ENCODE measurements around the gene LDLRAD4. TPM values are rescaled to one million over a fixed set of nuclear protein-coding genes. Genes with fewer than 3 reads are reported as not detected.
A peak's percentile ranks its signal among the peaks of the same experiment; 100 is the strongest.

Gene LDLRAD4
- total RNA-seq, 1 donor from 2014 or later, result 28.2 TPM

DNA sequence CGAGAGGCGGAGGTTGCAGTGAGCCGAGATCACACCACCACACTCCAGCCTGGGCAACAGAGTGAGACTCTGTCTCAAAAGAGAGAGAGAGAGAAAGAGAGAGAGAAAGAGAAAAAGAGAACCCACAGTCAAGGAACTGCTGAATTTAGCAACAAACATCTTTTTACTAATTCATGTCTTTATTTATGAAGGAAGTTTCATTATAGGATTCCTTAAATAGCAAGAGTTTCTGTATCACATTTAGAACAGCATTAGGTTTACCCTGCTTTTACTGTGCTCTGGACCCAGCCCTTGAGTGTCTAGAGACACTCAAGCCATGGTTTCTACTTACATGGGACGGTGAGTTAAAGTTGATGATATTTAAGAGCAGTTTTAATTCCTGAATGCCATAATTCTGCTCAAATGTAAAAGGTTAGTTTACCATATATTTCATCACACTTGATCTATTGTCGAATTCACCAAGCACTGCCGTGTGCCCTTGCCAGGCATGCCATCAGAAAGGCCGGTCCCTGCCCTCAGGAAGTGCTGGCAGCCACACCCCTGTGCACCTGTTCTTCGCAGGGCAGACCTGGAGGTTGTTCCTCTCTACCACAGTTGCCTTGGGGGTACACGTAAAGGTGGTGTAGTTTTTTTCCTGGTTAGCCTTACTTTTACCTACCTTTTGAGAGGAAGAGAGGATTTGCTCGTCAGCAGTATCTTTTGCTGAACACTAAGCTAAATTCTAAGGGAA lies 153.3 kb downstream of the LDLRAD4 start:
- DNase-seq, result no peak

DNA sequence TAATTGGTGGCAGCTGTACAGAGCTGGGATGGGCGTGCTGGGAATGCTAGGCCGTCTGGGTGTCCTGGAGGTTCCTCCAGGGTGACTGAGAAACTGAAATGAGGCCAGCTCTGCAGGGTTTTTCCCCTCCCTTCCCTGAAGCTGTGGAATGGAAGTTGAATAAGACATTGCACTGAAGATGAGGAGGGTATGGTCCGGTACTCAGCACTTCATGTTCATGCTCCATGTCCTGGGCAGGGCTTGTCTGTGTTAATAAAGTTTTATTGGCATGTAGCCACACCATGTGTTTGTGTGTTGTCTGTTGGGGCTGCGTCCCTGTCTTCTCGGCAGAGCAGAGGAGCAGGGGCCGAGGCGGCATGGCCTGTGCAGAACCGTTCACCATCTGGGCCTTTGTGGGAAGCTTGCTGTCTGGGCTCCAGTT lies 154.0 kb downstream of the LDLRAD4 start:
- peak; percentile 59 for DNase-seq

DNA sequence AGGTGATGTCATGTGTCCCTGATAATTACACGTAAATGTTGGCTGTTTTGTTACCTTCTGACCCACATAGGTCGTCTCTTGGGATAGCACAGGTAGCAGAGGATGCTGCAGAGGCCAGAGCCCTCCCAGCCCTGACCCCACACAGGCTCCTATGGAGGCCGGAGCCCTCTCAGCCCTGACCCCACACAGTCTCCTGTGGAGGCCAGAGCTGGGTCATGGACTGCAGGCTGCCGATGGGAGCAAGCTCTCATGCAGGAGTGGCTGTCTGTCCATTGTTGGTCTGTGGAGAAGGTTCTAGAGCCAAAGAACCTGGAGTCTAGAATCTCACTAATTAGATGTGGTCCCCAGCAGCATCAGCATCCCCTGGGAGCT lies 155.5 kb downstream of the LDLRAD4 start:
- no peak for DNase-seq

DNA sequence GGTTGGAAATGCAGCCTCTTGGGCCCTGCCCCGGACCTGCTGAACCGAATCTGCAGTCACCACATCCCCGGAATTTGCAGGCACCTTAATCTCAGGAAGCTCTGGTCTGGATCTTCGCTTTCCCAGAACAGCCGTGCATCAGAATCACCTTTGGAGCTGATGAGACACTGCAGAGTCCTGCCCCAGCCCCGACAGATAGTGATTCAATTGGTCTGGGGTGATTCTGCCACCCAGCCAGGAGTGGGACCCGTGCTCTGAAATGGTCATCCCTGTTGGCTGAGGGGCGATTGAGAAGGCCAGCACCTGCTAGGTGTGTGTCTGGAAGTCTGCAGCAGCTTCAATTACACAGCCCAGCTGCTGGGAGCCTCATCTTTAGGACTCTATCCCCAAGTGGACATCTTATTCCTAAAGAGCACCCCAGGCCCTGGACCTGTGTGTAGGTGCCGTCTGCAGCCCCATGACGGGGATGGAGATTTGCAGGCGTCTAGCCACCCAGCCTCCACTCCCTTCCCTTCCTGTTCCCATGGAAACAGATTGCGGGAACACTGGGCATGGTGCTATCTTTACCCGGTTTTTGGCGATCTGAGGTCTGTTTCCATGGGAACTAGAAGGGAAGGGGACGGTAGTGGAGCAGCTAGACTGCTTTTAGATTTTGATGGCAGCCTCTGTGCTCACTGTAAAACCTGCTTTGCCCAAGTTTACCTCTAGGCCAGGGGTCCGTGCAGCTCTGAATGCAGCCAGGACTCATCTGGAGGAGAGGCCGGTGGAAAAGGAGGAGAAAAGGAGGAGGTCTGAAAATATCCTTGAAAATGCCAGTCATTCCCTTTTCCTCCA lies 156.1 kb downstream of the LDLRAD4 start:
- DNase-seq, result no peak

DNA sequence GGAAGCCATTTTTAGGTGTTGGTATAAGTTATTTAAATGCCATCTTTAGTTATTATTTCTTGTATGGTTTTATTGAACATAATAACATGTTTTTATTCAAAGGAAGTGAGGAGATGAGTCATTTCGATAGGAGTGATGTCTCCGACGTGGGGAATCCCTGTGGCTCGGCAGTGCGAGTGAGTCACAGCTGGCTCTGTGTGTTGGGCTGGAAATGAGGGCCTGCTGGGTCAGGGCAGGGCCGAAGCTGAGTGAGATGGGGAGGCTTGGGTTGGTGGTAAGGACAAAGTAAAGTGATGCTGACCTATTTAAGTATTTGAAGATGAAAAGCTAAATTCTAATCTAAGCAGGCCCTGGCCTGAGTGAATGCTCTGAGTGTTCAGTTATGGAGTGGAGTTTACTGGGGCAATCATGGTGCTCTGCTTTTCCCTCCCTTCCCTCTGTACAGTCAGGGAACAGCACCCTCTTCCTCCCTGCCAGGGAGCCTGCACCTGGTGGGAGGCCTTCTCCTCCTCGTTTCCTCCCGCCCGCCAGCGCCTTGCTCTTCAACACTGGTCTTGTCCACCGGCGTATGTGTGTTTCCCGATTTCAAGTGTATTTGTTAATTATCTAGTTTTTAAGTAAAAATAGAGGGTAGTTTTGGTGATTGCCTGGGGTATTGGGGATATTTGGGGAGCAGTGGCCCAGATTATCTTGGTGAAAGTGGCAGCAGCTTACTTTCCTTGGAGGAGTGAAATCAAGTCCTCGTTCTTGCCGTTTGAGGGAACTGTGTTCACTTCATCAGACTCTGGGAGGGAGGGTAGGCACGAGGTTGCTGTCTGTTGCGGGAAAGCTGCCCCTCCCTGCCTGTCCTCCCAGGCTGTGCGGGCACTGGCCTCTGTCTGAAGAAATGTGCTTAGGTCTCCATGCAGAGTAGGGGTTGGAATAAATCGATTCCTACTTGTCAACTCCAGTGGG lies 157.0 kb downstream of the LDLRAD4 start:
- peak; percentile 7 for DNase-seq

DNA sequence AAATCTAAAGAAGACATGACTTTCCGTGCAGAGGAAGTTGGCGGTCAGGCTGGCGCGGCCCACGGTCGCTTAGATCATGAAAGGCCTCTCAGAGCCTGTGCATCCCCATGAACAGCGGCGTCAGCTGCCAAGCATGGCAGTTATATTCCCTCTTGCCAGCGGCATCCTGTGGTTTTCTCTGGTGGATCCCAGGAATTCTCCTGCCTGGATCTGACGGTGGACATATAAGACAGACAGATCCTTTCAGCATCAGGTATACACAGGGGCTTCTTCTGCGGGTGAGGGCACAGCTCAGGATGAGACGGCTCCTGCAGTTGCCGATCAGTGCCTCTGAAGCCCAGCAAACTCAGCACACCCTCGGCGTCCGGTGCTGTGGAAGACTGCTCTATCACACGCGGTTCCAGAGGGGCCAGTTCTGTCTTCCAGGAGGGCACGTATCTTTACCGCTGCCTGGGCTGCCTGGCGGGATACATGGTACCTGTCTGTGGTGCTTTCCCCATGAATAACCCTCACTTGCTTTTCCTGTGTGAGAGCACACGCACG lies 157.8 kb downstream of the LDLRAD4 start:
- DNase-seq, result no peak

DNA sequence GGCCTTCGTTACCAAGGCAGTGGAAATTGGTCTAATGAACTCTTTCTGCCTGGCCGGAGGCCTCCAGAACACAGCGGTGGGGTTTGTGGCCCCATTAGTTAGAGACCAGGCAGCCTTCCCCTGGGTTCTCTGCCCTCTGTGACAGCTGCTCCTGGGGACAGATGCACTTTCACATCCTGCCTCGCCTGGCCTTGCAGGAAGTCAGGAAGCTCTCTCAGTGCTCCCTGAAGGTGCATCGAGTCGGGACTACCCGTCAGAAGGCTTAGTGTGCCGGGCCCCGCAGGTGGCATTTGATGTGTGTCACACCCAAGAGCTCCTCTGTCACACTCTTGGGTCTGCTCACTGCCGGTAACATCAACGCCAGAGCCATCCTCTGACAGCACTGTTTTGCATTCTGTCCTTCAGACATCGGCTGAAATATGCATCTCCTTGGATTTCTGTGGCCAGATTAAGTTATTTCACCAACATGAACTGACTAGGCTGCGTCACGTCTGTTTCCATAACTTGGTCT lies 158.3 kb downstream of the LDLRAD4 start:
- DNase-seq, result no peak

DNA sequence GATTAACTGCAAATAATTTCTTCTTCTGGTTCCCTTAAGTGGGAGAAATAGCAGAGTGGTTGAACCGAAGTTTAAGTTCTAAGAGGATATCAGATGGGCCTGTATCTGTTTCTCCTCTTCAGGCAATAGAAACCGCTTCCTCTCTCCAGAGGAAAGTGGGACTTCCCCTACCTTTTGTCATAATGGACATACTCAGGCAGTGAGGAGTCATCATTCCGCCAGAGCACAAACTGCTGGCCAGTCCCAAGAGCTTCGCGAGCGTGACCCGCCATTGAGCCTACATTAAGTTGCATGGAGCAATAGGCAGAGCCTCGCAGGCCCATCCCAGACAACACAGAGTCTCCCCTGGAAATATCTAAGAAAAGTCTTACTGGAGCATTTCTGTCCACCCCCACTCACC lies 158.9 kb downstream of the LDLRAD4 start:
- no peak for DNase-seq

DNA sequence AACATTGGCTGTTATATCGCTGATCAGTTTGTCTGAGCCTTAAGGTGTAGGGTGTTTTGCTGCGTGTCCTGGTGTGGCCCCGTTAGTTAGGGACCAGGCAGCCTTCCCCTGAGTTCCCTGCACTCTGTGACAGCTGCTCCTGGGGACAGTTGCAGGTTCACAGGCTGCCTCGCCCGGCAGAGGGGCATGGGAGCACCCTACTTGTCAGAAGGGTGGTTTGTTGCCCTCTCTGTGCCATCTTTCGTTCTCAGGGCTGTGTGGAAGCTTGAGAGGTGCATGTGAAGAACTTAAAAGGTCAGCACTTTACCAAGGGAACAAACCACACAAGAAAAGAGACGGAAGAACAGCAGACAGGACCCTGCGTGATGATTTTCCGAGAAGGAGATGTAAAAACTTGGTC lies 159.6 kb downstream of the LDLRAD4 start:
- DNase-seq, result no peak

DNA sequence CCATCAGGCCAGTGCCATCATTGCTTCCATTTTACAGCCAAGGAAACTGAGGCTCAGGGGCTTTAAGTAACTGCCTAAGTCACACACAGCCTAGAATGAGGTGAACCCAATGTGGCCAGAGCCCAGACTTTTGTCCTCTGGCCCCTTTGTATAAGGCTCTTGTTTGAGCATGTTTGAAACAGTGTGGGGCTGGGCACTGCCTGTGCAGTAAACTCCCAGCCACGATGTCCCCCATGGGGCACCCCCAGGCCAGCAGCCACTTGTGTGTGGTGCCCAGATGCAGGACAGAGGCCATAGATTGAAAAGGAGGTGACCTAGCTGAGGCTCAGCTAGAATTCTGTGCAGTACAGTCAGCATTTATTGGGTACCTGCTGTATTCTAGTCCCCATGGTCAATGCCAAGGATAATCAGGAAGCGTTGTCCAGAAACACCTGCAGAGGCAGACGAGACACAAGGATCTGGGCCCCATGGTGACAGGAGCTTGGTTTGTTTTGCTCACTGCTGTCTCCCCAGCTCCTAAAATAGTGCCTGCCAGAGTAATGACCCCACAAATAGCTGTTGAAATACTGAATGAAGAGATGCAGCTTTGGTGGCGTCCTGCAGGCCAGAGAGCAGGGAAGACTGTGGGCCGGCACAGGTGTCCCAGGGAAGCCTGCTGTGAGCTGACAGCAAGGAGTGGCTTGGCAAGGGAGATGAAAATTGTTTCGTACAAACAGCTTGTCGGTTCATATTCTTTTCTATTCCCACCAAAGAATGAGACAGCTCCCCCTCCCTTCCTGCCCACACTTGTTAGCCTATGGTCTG lies 160.7 kb downstream of the LDLRAD4 start:
- no peak for DNase-seq

DNA sequence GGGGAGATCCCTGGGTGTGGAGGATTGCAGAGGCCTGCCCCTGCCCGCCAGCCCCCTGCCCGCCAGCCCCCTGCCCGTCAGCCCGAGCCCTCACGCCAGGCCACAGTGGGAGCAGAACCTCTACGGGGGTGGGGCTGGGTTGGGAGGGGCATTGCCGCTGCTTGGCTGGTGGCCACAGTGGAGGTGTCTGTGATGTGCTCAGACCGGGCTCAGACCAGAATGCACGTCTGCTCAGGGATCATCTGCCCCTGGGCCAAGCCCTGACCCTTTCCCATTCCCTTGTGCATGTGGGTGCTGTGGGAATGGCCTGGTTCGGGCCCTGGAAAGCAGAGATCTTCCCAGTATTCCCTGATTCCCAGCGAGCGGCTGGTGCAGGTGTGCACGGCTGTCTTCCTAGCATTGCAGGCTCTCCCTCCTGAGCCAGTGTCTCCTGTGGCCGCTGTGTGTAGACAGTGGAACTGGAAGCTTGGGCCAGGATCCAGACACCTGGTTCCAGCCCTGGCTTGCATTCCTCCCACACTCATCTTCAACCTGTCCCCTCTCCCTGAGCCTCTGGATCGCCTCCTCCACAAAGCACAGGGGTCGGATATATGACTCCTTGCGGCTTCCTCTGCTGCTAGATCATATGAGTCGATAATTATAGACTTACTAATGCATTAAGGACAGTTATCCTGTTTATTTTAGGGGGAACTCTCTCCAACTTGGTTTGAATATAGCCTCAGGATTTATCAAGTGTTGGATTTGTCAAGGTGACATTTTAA lies 161.6 kb downstream of the LDLRAD4 start:
- no peak for DNase-seq

DNA sequence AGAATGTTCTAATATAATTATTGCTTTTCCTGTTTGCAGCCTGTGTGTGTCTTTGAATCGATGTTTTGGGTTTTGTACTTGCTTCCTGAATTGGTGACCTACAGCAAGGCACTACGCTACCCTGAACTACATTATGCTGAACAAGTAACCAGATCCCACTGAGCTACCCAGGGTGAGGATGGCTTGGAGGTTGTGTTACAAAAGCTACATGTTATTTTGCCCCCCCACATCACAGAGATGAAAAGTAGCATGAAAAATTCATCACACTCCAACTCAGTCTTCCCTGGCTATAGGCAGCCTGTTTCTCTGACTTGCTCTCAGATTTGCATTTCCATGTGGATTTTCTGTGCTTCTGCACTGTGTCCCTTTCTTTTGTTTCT lies 162.1 kb downstream of the LDLRAD4 start:
- no peak for DNase-seq

DNA sequence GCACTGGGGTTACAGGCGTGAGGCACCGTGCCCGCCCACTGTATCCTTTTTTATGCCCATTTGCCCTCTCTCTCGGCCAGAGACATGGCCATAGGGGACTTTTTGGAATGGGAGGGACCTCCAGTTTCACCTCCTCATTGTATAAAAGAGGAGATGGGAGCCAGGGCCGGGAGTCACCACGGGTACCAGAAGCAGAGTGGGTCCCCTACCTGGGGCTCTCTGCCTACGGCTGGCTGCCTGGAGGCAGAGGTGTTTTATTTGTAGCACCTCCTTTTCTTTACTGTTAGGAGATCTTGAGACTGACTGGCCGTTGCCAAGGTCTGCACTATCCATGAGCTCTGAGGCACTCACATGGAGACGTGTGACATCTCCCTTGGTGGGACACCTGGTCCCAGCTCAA lies 162.8 kb downstream of the LDLRAD4 start:
- no peak for DNase-seq

DNA sequence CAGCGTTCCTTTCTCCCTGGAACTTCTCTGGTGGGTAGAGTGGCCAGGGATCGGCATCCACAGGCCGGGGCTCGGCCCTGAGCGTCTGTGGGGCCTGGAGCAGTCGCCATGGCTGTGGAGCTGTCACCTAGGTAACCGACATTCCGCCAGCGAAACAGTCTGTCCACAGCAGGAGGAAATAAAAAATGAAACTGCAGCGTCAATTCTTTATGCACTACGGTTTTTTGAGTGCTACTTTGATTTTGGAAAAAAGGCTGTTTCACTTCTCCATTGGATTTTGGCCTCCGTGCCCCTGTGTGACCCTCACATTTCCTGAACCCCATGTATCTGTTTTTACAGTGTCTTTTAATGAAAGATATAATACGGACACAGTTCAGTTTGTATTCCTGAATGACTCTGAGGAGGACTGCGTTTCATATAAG lies 163.4 kb downstream of the LDLRAD4 start:
- peak; percentile 67 for DNase-seq

DNA sequence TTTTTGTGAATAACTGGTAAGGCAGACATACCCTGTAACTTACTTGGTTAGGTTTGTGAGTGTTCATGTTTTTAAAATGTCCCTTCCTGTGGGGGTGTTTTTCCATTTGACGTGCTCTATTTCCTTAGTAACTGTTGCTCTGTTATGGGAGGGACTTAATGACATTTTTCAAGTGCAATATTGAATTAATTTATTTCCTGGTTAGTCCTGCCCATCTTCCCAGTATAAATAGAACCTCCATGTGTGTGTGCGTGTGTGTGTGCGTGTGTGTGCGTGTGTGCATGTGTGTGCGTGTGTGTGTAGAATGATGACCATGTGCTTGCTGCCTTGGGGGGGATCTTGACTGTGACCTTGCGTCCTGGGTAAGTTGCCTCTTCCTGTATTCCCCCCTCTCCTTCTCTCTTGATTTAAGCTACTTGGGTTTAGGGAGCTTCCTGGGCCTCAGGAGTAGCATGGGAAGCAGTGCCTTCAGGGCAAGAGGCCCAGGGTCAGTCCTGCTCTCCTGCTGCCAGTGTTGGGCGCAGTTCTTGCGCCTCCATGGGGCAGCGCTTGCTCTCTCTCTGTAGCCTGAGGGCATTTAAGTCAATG lies 163.9 kb downstream of the LDLRAD4 start:
- peak; percentile 94 for DNase-seq

DNA sequence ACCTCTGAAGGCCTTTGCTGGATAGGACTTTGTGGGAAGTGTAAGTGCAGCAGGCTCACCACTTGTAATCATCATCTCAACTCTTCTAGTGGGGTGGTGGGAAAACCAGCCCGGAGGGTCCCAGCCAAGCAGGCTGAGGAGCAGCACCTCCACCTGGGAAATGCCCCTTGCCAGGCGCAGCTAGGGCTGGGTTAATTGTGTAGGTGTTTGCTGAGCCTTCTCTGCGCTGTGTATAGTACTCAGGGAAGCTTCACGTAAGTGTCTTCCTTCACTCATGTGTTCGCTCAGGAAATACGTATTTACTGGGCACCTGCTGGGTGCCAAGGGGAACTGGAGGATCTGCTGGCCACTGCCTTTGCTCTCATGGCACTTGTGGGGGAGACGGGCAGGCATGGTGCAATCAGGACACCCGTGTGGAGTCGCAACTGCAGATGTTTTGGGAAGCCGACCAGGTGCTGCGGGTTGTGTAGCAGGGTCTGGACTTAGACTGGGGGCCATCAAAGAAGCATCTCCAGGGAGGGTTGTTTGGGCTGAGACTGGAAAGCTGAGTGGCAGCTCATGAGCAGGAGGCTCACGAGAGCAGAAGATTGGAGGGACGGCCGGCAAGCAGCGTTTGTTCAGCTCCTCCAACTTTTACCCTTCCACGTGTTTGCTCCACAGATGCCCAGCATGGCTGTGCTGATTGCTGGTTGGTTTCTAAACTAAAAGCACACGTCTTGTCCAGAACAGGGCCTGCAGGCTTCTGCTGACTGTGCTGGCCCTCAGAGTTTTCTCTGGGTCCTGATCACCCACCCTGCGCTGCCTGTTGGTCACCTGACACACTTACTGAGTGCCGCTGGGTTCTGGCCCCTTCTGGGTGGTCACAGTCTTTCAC lies 164.6 kb downstream of the LDLRAD4 start:
- no peak for DNase-seq

DNA sequence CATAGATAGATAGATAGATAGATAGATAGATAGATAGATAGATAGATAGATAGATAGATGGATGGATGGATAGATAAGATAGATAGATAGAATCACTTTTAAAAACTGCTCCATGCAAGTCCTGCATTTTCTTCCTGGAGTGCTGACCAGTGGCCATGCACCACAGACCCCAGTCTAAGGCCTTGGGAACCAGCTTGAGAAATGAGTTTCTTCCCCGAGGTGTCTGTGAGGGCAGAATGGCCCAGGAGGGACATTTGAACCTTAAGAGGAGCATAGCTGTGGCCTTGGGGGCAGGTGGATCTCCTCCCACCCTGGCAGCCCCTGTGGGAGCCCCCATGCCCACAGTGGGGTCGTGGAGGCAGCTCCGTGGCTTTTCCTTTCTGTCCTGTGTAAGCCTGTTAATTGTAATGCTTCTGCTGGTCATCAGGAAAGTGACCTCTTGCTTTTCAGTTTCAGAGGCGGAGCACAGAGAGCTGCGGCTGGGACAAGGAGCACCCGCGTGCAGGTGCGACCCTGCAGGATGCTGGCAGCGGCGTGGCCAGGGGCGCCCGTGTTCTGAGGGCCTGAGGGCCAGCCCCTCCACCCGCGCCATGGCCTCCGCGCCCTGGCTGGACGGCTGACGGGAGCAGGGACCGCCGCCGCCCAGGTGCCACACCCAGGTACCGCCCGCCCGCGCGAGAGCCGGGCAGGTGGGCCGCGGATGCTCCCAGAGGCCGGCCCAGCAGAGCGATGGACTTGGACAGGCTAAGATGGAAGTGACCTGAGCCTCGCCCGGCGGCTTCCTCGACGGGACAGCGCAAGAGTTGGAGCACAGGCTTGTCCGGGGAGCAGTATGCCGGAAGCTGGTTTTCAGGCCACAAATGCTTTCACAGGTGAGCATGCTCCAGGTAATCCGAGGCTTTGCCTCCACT lies 168.6 kb downstream of the LDLRAD4 start:
- no peak for DNase-seq

Data from skin of body (tissue), 2 donors.